ENCODE data around the gene STON1. TPM values are rescaled to one million over a fixed set of nuclear protein-coding genes. Genes with fewer than 3 reads are reported as not detected.

Gene STON1
- total RNA-seq, 5 donors from 2014 or later (not counting 1 experiment from before 2014, with no cell fraction given) = 2.5 to 3.8 (median 2.6) TPM

DNA sequence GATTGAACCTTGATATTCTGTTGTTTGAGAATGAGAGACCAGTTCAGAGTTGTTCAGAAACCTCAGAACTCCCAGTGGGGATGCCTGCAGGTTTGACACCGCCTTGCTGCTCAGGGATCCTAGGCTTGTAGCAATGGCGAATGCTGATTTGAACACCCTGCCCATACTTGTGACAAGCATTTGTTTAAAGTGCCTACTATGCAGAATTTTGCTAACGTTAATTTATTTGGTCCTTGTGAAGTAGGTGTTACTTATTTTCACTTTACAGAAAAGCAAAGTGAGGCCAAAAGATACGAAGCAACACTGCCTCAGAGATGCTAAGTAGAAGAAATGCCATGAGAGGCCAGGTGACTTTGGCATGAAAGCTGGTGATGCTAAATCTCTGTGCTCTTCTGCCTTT lies 32.3 kb downstream of the STON1 start:
- H3K36me3 Mint-ChIP-seq = no peaks in the 10 kb centered on the region
- no peak overlapping the region for H3K27ac Mint-ChIP-seq
- ChIA-PET CTCF (no interaction called here), POLR2A (no interaction called here)
- H3K4me3 ChIP-seq (ENCODE audit: control insufficient read depth in 1 of 2, extremely low read depth in 1 of 2, low read length in 1 of 2) = no peak overlapping the region
- H3K27me3 ChIP-seq (replicated peaks in 1 of 2; ENCODE audit: control insufficient read depth in 2 of 2, extremely low read depth in 1 of 2, insufficient read depth in 2 of 2, low read length in 1 of 2) = no peaks in the 10 kb centered on the region
- H3K36me3 ChIP-seq (ENCODE audit: control insufficient read depth in 2 of 2, extremely low read depth in 1 of 2, insufficient read depth in 1 of 2, low read length in 1 of 2) = peaks cover 0 to 3% of the 10 kb centered on the region in 2 donors
- 93% methylated on average over 3 of the region's 4 CpGs for WGBS (ENCODE audit: insufficient coverage)
- ATAC-seq (replicated peaks in 1 of 4) (no peak), DNase-seq (no peak)
- no peaks in the 10 kb centered on the region for H3K9me3 ChIP-seq
- no peaks in the 10 kb centered on the region for H3K4me1 Mint-ChIP-seq
- no peaks in the 10 kb centered on the region for H3K9me3 Mint-ChIP-seq
- H3K27me3 Mint-ChIP-seq = no peaks in the 10 kb centered on the region
- no peak overlapping the region for H3K4me3 Mint-ChIP-seq
- H3K4me1 ChIP-seq (ENCODE audit: control insufficient read depth in 1 of 2, extremely low read depth in 1 of 2, insufficient read depth in 2 of 2, low read length in 2 of 2) = no peaks in the 10 kb centered on the region
- H3K27ac ChIP-seq (ENCODE audit: low read length) = no peak overlapping the region

DNA sequence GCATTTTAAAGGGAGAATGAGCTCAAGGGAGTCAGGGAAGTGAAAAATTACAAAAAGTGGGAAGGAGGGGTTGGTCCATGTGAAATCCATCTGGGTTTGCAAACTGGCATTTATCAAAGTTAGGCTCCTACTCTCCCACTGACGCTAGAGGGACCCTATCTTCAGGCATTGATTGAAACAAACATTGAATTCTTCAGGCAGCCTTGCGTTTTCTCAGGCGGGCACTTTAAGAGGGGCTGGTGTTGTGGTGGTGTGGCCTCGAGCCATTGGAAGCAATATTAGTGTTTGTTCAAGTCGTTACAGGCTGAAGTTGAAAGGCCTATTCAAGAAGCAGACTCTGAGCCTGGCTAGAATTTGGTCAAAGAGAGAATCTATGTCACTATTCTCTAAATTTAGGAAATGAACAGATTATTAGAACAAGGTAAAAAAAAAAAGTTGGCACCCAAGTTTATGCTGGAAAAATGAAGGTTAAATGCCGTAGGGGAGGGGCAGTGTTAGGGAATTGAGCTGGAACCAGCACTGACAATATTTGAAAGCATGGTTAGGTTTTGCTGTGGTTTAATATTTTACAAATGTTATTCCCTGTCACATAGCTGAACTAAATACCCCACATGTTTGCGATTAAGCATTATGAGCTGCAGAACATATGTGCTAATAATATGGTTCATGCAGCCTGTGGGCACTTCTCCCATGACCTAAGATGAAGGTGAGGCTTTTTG lies 36.8 kb downstream of the STON1 start:
- ChIA-PET POLR2A (no interaction called here), CTCF (no interaction called here)
- Histone ChIP-seq H3K36me3 (ENCODE audit: control insufficient read depth in 2 of 2, extremely low read depth in 1 of 2, insufficient read depth in 1 of 2, low read length in 1 of 2) (no peaks in the 10 kb centered on the region), H3K4me1 (ENCODE audit: control insufficient read depth in 1 of 2, extremely low read depth in 1 of 2, insufficient read depth in 2 of 2, low read length in 2 of 2) (no peaks in the 10 kb centered on the region), H3K4me3 (ENCODE audit: control insufficient read depth in 1 of 2, extremely low read depth in 1 of 2, low read length in 1 of 2) (no peak overlapping the region), H3K27me3 (replicated peaks in 1 of 2; ENCODE audit: control insufficient read depth in 2 of 2, extremely low read depth in 1 of 2, insufficient read depth in 2 of 2, low read length in 1 of 2) (no peaks in the 10 kb centered on the region), H3K9me3 (no peaks in the 10 kb centered on the region), H3K27ac (ENCODE audit: low read length) (no peak overlapping the region)
- Mint-ChIP-seq H3K36me3 (no peaks in the 10 kb centered on the region), H3K27ac (no peak overlapping the region), H3K4me1 (no peaks in the 10 kb centered on the region), H3K9me3 (no peaks in the 10 kb centered on the region), H3K27me3 (no peaks in the 10 kb centered on the region), H3K4me3 (no peak overlapping the region)
- WGBS (ENCODE audit: insufficient coverage) = 84% methylated on average over 4 of the region's 7 CpGs
- ATAC-seq (replicated peaks in 1 of 4) (no peak), DNase-seq (no peak)

DNA sequence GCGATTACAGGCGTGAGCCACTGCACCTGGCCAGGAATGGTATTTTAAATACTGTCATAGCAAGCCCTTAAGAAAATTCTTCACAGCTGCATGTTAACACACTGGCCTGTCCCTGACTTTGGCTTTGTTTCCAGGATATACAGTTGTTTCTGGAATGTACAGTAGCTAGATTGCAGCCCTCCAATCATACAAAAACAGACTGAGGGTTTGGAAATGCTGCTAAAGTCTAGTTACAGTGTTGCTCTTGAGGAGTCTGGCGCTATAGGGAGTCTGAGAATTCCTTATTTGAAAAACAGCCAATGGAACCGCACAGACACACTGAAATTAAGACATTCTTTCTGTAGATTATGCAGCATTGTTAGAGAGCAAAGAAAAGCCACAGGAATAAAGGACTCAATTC lies 37.7 kb downstream of the STON1 start:
- no peaks in the 10 kb centered on the region for H3K36me3 Mint-ChIP-seq
- ChIA-PET POLR2A (no interaction called here), CTCF (no interaction called here)
- Histone ChIP-seq H3K27ac (ENCODE audit: low read length) (no peak overlapping the region), H3K9me3 (no peaks in the 10 kb centered on the region), H3K27me3 (replicated peaks in 1 of 2; ENCODE audit: control insufficient read depth in 2 of 2, extremely low read depth in 1 of 2, insufficient read depth in 2 of 2, low read length in 1 of 2) (no peaks in the 10 kb centered on the region), H3K4me3 (ENCODE audit: control insufficient read depth in 1 of 2, extremely low read depth in 1 of 2, low read length in 1 of 2) (no peak overlapping the region), H3K4me1 (ENCODE audit: control insufficient read depth in 1 of 2, extremely low read depth in 1 of 2, insufficient read depth in 2 of 2, low read length in 2 of 2) (no peaks in the 10 kb centered on the region), H3K36me3 (ENCODE audit: control insufficient read depth in 2 of 2, extremely low read depth in 1 of 2, insufficient read depth in 1 of 2, low read length in 1 of 2) (no peaks in the 10 kb centered on the region)
- no peaks in the 10 kb centered on the region for H3K27me3 Mint-ChIP-seq
- H3K4me1 Mint-ChIP-seq = no peaks in the 10 kb centered on the region
- ATAC-seq (replicated peaks in 1 of 4) (no peak), DNase-seq (no peak)
- WGBS (ENCODE audit: insufficient coverage) = no CpG with 5 or more reads among the region's 4 CpGs
- H3K4me3 Mint-ChIP-seq = no peak overlapping the region
- H3K27ac Mint-ChIP-seq = no peak overlapping the region
- no peaks in the 10 kb centered on the region for H3K9me3 Mint-ChIP-seq

DNA sequence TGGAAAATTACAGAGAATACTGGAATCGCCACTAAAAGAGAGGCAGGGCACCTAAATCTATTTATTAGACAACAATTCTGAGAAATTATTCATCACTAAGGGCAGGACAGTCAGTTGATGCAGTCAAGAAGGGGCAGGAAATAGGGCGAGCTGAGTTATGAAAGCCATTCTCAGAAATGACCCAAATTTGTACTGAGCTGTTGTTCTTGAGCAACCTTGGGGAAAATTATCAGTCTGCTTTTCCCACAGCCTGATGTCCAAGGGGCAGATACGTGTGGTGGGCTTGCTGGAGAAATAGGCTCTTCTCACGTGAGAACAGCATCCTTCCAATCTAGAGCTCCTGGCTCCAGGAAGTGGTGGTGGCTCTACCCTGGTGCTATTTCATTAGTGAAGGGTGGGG lies 38.6 kb downstream of the STON1 start:
- ATAC-seq (replicated peaks in 1 of 4) = no peak
- H3K4me3 Mint-ChIP-seq = no peak overlapping the region
- Histone ChIP-seq H3K9me3 (no peaks in the 10 kb centered on the region), H3K27me3 (replicated peaks in 1 of 2; ENCODE audit: control insufficient read depth in 2 of 2, extremely low read depth in 1 of 2, insufficient read depth in 2 of 2, low read length in 1 of 2) (no peaks in the 10 kb centered on the region), H3K4me3 (ENCODE audit: control insufficient read depth in 1 of 2, extremely low read depth in 1 of 2, low read length in 1 of 2) (no peak overlapping the region), H3K4me1 (ENCODE audit: control insufficient read depth in 1 of 2, extremely low read depth in 1 of 2, insufficient read depth in 2 of 2, low read length in 2 of 2) (no peaks in the 10 kb centered on the region), H3K36me3 (ENCODE audit: control insufficient read depth in 2 of 2, extremely low read depth in 1 of 2, insufficient read depth in 1 of 2, low read length in 1 of 2) (no peaks in the 10 kb centered on the region), H3K27ac (ENCODE audit: low read length) (no peak overlapping the region)
- H3K27me3 Mint-ChIP-seq = no peaks in the 10 kb centered on the region
- CTCF ChIA-PET = no interaction called here
- no peaks in the 10 kb centered on the region for H3K36me3 Mint-ChIP-seq
- no peaks in the 10 kb centered on the region for H3K9me3 Mint-ChIP-seq
- H3K27ac Mint-ChIP-seq = no peak overlapping the region
- H3K4me1 Mint-ChIP-seq = no peaks in the 10 kb centered on the region
- POLR2A ChIA-PET = no interaction called here
- WGBS (ENCODE audit: insufficient coverage) = 47% methylated on average over 2 of the region's 4 CpGs
- no peak for DNase-seq

DNA sequence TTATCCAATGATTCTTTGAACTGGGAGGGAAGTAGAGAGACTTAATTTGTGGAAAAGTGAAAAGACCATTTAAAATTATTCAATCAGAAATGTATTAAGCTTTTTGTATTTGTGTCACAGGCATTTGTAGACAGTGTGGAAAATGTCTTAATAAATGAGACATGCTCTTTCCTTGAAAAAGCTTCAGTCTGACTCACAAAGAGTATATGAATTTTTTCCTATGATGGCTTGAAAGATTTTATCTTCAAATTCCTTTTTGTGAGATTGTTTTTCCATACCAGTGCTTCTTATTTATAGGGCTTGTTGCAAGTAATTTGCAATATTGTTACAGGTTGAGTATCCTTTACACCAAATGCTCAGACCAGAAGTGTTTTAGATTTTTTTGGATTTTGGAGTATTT lies 39.5 kb downstream of the STON1 start:
- Histone ChIP-seq H3K27ac (ENCODE audit: low read length) (no peak overlapping the region), H3K4me1 (ENCODE audit: control insufficient read depth in 1 of 2, extremely low read depth in 1 of 2, insufficient read depth in 2 of 2, low read length in 2 of 2) (no peaks in the 10 kb centered on the region), H3K9me3 (no peaks in the 10 kb centered on the region), H3K4me3 (ENCODE audit: control insufficient read depth in 1 of 2, extremely low read depth in 1 of 2, low read length in 1 of 2) (no peak overlapping the region), H3K36me3 (ENCODE audit: control insufficient read depth in 2 of 2, extremely low read depth in 1 of 2, insufficient read depth in 1 of 2, low read length in 1 of 2) (no peaks in the 10 kb centered on the region), H3K27me3 (replicated peaks in 1 of 2; ENCODE audit: control insufficient read depth in 2 of 2, extremely low read depth in 1 of 2, insufficient read depth in 2 of 2, low read length in 1 of 2) (no peaks in the 10 kb centered on the region)
- H3K27ac Mint-ChIP-seq = no peak overlapping the region
- H3K4me1 Mint-ChIP-seq = peaks cover 0 to under 1% (median under 1%) of the 10 kb centered on the region in 3 donors
- H3K4me3 Mint-ChIP-seq = no peak overlapping the region
- no peaks in the 10 kb centered on the region for H3K9me3 Mint-ChIP-seq
- DNase-seq = no peak
- CTCF ChIA-PET = no interaction called here
- no peak for ATAC-seq (replicated peaks in 1 of 4)
- no peaks in the 10 kb centered on the region for H3K36me3 Mint-ChIP-seq
- H3K27me3 Mint-ChIP-seq = no peaks in the 10 kb centered on the region
- POLR2A ChIA-PET = no interaction called here

DNA sequence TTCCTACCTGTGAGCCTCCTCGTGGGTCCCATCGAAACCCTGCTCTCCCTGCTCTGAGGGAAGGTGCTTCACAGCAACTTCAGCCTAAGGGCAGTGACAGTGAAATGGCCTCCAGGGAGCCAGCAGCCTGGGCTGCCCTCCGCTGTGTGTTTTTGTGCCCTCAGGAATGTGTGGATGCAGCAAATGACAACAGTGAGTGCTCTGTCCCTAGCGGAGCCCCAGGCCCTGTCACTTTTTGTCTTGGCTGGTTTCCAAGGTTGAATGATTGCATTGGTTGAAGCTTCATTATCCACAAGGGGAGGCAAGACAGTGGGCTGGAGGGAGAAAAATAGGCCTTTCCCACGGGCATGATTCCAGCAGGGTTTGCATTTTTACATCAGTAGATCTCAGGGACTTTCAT lies 42.9 kb downstream of the STON1 start:
- Mint-ChIP-seq H3K27ac (no peak overlapping the region), H3K4me3 (no peak overlapping the region), H3K4me1 (peaks cover 2 to 9% (median 8%) of the 10 kb centered on the region in 3 donors), H3K9me3 (no peaks in the 10 kb centered on the region), H3K36me3 (no peaks in the 10 kb centered on the region), H3K27me3 (no peaks in the 10 kb centered on the region)
- DNase-seq = no peak
- ChIA-PET POLR2A (interaction anchor here in 1 of 2 donors (0.6 kb wide), 1 partner anchor 49 kb away, joined by 3 read pairs; no protein-coding TSS in a partner anchor), CTCF (no interaction called here)
- Histone ChIP-seq H3K27me3 (replicated peaks in 1 of 2; ENCODE audit: control insufficient read depth in 2 of 2, extremely low read depth in 1 of 2, insufficient read depth in 2 of 2, low read length in 1 of 2) (no peaks in the 10 kb centered on the region), H3K9me3 (no peaks in the 10 kb centered on the region), H3K4me1 (ENCODE audit: control insufficient read depth in 1 of 2, extremely low read depth in 1 of 2, insufficient read depth in 2 of 2, low read length in 2 of 2) (no peaks in the 10 kb centered on the region), H3K27ac (ENCODE audit: low read length) (no peak overlapping the region), H3K36me3 (ENCODE audit: control insufficient read depth in 2 of 2, extremely low read depth in 1 of 2, insufficient read depth in 1 of 2, low read length in 1 of 2) (no peaks in the 10 kb centered on the region), H3K4me3 (ENCODE audit: control insufficient read depth in 1 of 2, extremely low read depth in 1 of 2, low read length in 1 of 2) (no peak overlapping the region)
- 91% methylated on average over 4 of the region's 5 CpGs for WGBS (ENCODE audit: insufficient coverage)
- ATAC-seq (replicated peaks in 1 of 4) = no peak
